Neural cell (in vitro differentiated cells): Measurements from ENCODE around the gene ABHD10.

Experiments used
- CTCF ChIP-seq: fragments of 450-650 bp; IDR thresholded peaks from 2 replicates; pipeline ENCODE4 v1.5.1; 2014; ENCODE audit warnings: antibody characterized with exemption, mild to moderate bottlenecking, moderate library complexity; ENCODE audit not compliant: poor library complexity, severe bottlenecking
- TAF1 ChIP-seq: IDR thresholded peaks from 2 replicates; pipeline ENCODE4 v1.6.1; 2012; ENCODE audit warnings: low read depth

- TF ChIP-seq CTCF (no peak), TAF1 (no peak)
Measured at GRCh38 chr3:112012205-112012992, 33.6 kb downstream of the ABHD10 start.
